Right atrium auricular region (tissue), 2 donors: Measurements from ENCODE around the gene WDFY3. TPM values are rescaled to one million over a fixed set of nuclear protein-coding genes. Genes with fewer than 3 reads are reported as not detected.

Experiments used
- DNase-seq: peaks from one replicate; pipeline ENCODE4 v3.0.0-alpha.2; 2019; ENCODE audit warnings: low spot score
- H3K27ac ChIP-seq, 2 donors: fragments of 200-600 bp; sonication (generic); 1 replicate in 1 of 2; 2 replicates in 1 of 2; pipeline ENCODE4 v1.5.1; 2016 to 2019
- H3K27me3 ChIP-seq, 2 donors: fragments of 200-600 bp; sonication (generic); one replicate each; pipeline versions ENCODE4 v1.5.1 to v1.6.0; 2017 to 2019
- H3K36me3 ChIP-seq: fragments of 200-600 bp; sonication (generic); one replicate; pipeline ENCODE4 v1.5.1; 2016
- H3K4me1 ChIP-seq, 2 donors: fragments of 200-600 bp; sonication (generic); one replicate each; pipeline versions ENCODE4 v1.5.1 to v1.6.0; 2017 to 2019
- H3K4me3 ChIP-seq, 2 donors: fragments of 200-600 bp; sonication (generic); 1 replicate in 1 of 2; 2 replicates in 1 of 2; pipeline ENCODE4 v1.5.1; 2017 to 2019; ENCODE audit warnings: mild to moderate bottlenecking in 1 of 2, moderate library complexity in 1 of 2
- H3K9me3 ChIP-seq, 2 donors: fragments of 200-600 bp; sonication (generic); one replicate each; pipeline ENCODE4 v1.5.1; 2019
- total RNA-seq, 2 donors: library from RNA; depleted of rRNA; stranded (reverse); fragments of >200 nt; gene quantifications; one replicate each; pipeline ENCODE4 v1.1.0, GENCODE V29; 2016
- TF ChIP-seq, protein P1 (sequence below), 2 donors: fragments of 200-600 bp; sonication (generic); IDR thresholded peaks; one replicate each; pipeline ENCODE4 v1.5.1; 2019; ENCODE audit warnings: antibody characterized with exemption in 2 of 2

Gene WDFY3
- total RNA-seq, 2 donors from 2014 or later: 27.6 to 40.0 TPM

- Histone ChIP-seq H3K9me3 (no peaks in the 10 kb centered on the region), H3K36me3 (peaks cover 22% of the 10 kb centered on the region), H3K27me3 (no peaks in the 10 kb centered on the region), H3K27ac (no peak overlapping the region), H3K4me1 (no peaks in the 10 kb centered on the region), H3K4me3 (no peak overlapping the region)
- no peak for DNase-seq
- TF ChIP-seq, protein P1, sequence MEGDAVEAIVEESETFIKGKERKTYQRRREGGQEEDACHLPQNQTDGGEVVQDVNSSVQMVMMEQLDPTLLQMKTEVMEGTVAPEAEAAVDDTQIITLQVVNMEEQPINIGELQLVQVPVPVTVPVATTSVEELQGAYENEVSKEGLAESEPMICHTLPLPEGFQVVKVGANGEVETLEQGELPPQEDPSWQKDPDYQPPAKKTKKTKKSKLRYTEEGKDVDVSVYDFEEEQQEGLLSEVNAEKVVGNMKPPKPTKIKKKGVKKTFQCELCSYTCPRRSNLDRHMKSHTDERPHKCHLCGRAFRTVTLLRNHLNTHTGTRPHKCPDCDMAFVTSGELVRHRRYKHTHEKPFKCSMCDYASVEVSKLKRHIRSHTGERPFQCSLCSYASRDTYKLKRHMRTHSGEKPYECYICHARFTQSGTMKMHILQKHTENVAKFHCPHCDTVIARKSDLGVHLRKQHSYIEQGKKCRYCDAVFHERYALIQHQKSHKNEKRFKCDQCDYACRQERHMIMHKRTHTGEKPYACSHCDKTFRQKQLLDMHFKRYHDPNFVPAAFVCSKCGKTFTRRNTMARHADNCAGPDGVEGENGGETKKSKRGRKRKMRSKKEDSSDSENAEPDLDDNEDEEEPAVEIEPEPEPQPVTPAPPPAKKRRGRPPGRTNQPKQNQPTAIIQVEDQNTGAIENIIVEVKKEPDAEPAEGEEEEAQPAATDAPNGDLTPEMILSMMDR (IDR thresholded peaks at IDR 0.05): no peak
These were observed 167.2 kb downstream of the WDFY3 start for GRCh38 chr4:84799318-84799717.

DNA sequence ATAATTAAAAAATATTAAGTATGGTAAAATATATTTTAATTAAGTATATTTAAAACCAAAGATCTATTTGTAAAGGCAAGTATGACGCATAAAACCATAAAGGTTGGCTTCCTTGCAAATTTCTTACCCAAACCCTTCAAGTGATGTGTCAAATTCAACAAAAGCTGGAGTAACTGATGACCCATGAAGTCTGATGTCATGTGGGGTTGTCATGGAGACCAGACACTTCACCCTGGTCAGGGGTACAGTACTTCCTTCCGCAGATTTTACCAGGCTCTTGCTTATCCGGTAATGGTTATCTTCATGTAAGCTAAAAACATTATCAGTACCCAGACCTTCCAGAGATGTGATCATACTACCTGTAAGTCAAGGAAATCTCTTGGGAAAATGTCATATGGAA lies 170.1 kb downstream of the WDFY3 start:
- Histone ChIP-seq H3K4me1 (no peaks in the 10 kb centered on the region), H3K36me3 (peaks cover 22% of the 10 kb centered on the region), H3K27me3 (no peaks in the 10 kb centered on the region)

DNA sequence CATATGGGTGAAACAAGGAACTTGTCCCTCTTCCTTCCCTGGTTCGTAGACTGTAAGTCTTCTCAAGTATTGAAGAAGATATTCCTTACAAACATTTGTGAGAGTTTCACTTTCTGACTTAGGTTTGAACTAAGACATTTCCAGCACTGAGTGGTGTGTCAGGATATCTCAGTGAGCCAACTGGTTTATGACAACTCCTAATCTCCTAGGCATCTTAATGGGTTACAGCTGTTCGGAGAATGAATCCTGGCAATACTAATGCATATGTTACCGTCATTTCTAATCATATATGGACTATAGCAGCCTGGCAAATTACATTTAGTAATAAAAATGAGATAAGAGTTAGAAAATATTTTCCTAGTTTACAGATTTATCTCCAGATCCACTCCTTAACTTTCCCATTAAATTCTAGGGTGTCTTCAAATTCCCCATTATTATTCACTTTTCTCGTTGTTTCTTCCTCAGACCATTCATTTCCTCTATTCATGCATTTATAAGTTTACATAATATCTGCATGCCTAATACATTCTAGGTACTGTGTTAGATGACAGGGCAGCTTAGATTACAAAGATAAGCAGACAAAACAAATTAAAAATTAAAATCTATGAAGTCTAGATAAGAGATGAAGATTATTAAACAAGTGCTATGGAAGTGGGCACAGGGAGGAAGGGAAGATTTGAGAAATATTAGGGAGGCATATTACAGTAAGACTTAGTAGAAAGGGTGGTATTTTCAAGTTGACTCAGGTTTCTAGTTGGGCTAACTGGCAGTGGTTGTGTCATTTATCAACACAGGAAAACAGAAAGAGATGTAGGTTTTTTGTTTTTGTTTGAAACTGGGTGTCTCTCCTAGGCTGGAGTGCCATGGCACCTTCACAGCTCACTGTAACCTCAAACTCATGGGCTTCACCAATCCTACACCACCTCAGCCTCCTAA lies 173.9 kb downstream of the WDFY3 start:
- TF ChIP-seq, protein P1 (IDR thresholded peaks at IDR 0.05): no peak
- peaks cover 17% of the 10 kb centered on the region for H3K36me3 ChIP-seq
- H3K9me3 ChIP-seq: no peaks in the 10 kb centered on the region

More for the DNA sequence above, 170.1 kb downstream of the WDFY3 start:
- no peak overlapping the region for H3K4me3 ChIP-seq
- H3K27ac ChIP-seq: no peak overlapping the region
- TF ChIP-seq, protein P1 (IDR thresholded peaks at IDR 0.05): no peak
- DNase-seq: no peak
- H3K9me3 ChIP-seq: no peaks in the 10 kb centered on the region

DNA sequence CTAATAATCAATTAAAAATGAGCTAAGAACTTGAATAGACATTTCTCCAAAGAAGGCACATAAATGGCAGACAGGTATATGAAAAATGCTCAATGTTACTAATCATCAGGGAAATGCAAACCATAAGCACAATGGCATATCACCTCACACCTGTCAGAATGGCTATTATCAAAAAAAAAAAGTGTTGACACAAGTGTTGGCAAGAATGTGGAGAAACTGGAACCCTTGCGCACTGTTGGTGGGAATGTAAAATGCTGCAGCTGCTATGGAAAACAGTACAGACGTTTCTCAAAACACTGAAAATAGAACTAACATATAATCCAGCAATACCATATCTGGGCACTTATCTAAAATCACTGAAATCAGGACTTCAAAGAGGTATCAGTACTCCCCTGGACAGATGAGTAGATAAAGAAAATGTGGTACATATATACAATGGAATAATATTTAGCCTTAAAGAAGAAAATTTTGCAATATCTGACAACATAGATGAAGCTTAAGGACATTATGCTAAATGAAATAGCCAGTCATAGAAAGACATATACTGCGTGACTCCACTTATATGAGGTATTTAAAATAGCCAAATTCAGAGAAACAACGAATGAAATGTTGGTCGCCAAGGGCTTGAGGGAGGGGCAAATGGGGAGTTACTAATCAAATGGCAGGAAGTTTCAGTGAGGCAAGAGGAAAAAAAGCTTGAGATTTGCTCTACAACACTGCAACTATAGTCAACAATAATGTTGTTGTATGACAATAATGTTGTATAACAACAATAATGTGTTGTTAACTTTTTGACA lies 175.5 kb downstream of the WDFY3 start:
- Histone ChIP-seq H3K27ac (no peak overlapping the region), H3K4me1 (no peaks in the 10 kb centered on the region), H3K4me3 (no peak overlapping the region), H3K36me3 (peaks cover 33% of the 10 kb centered on the region), H3K9me3 (no peaks in the 10 kb centered on the region), H3K27me3 (no peaks in the 10 kb centered on the region)
- TF ChIP-seq, protein P1 (IDR thresholded peaks at IDR 0.05): no peak
- DNase-seq: no peak

More for the DNA sequence above, 173.9 kb downstream of the WDFY3 start:
- H3K4me3 ChIP-seq: no peak overlapping the region
- no peaks in the 10 kb centered on the region for H3K4me1 ChIP-seq
- H3K27me3 ChIP-seq: no peaks in the 10 kb centered on the region
- no peak for DNase-seq
- no peak overlapping the region for H3K27ac ChIP-seq

DNA sequence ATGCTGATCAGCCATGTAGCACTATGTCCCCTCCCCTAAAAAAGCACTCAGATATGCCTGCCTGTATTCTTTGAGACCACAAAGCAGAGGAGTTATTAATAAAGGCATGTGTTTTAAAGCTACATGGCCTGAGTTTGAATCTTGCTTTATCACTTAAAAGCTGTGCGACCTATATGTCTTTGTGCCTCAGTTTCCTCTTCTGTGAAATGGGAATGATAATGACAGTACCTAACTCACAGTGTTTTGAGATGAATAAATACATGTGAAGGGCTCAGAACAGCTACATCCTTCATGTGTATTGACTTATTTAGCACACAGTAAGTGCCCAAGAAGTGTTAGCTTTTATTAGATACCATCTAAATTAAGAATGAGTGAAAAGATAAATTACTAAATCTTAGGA lies 180.0 kb downstream of the WDFY3 start:
- Histone ChIP-seq H3K27ac (no peak overlapping the region), H3K9me3 (no peaks in the 10 kb centered on the region), H3K36me3 (peaks cover 51% of the 10 kb centered on the region), H3K27me3 (no peaks in the 10 kb centered on the region), H3K4me1 (no peaks in the 10 kb centered on the region), H3K4me3 (no peak overlapping the region)
- TF ChIP-seq, protein P1 (IDR thresholded peaks at IDR 0.05): no peak
- DNase-seq: no peak
